GM21528 (cell line): ENCODE results near the gene CBY3.
"Not testable (repeated sequence)": the region's sequence is repeated elsewhere in the genome, so short reads cannot be mapped to it uniquely, and the experiment has no call there.

Experiments
- ATAC-seq: cut with Tn5 transposase; IDR thresholded peaks from one replicate; pipeline ENCODE4 v1.9.1; 2021; ENCODE audit warnings: mild to moderate bottlenecking, moderate library complexity; ENCODE audit not compliant: unreplicated experiment, low FRiP score

Gene CBY3

GRCh38 chr5:179678223-179679013, 2.4 kb downstream of the CBY3 start:
- peak; percentile 91 for ATAC-seq

GRCh38 chr5:179668391-179668790, 12.4 kb downstream of the CBY3 start:
- ATAC-seq = no peak

DNA sequence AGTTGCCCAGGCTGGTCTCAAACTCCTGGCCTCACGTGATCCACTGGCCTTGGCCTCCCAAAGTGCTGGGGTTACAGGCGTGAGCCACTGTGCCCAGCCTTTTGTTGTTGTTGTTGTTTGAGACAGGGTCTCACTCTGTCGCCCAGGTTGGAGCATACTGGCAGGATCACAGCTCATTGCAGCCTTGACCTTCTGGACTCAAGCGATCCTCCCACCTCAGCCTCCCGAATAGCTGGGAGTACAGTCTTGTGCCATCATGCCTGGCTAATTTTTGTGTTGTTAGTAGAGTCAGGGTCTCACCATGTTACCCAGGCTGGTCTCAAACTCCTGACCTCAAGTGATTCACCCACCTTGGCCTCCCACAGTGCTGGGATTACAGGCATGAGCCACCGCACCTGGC, 19.2 kb downstream of the CBY3 start:
- ATAC-seq = not testable (repeated sequence)

DNA sequence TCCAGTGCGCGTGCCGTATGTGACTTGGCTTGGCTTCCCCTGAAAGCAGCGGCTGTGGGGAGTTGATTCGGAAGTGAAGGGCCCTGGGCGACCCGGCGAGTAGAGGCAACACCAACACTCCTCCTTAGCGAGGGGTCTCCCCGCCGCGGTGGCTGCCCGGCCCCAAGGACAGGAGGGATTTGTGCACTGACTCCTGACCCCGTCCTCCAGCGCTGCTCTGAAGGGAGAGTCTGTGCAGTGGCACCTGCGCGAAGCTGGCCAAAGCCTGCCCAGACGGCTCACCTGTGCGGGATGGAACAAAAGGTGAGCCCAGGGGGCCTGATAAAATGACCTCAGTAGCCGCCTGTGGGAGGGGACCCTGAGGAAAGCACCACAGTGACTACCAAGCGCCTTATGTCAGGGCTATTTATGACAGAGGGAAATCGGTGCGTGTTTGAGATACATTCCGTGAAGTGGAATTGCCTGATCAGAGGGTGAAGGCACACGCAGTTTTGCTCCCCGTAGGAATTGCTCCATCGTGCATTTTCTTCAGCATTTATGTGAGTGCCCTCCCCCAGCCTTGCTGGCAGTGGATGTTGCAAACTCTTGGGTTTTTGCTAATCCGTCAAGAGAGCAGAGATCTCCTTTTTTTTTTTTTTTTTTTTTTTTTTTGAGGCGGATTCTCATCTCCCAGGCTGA, 22.5 kb downstream of the CBY3 start:
- peak; percentile 76 for ATAC-seq

DNA sequence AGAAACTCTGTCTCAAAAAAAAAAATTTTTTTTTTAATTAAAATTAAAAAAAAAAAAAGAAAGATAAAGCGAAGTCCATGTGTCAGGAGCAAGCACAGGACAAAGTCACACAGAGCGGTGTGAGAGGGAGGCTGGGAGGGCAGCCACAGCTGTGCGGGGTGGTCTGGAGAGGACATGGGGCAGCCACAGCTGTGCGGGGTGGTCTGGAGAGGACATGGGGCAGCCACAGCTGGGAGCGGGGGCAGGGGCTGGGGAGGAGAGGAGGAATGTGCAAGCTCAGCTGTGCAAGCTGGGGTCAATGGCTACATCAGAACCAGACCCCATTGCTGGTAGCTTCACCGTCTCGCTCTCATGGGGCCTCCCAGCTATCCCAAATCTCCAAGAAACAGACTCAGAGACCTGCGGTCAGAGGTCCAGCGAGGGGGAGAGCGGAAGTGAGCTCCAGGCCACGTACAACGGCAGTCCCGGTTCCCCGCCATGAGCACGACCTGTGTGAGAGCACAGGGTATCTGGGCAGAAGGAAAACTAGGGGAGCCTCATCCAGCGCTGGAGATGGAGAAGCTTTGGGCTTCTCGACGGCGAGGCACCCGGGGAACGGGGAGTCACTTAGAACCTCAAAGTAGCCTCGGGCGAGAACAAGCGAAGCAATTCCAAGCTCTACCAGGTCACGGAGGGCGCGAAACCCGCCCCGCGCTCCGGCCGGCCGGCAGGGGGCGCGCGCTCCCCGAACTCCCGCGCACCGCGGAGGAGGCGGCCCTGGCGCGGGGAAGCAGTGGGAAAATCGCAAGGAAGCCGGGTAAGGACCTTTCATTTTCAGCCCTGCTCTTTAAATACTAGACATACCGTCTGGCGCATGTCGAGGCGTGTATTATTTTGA, 23.3 kb downstream of the CBY3 start:
- peak; percentile 95 for ATAC-seq

DNA sequence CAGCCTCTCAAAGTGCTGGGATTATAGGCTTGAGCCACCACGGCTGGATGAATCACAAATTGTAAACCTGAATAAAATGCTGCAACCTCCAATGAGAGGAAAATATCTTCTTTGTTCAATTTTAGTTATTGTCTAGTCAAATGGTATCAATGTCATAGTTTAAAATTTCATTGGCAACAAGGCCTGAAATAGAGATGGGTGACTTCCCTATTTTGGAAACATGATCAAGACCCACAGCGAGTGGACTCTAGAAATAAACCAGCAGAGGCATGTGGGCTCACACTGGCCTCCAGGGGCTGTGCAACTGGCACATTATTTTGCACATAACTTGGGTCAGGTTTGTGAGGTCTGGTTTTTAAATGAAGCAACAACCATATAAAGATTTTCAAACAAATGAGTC, 27.7 kb downstream of the CBY3 start:
- not testable (repeated sequence) for ATAC-seq

- not testable (repeated sequence) for ATAC-seq
Measured at GRCh38 chr5:179650245-179650644, 30.6 kb downstream of the CBY3 start.

DNA sequence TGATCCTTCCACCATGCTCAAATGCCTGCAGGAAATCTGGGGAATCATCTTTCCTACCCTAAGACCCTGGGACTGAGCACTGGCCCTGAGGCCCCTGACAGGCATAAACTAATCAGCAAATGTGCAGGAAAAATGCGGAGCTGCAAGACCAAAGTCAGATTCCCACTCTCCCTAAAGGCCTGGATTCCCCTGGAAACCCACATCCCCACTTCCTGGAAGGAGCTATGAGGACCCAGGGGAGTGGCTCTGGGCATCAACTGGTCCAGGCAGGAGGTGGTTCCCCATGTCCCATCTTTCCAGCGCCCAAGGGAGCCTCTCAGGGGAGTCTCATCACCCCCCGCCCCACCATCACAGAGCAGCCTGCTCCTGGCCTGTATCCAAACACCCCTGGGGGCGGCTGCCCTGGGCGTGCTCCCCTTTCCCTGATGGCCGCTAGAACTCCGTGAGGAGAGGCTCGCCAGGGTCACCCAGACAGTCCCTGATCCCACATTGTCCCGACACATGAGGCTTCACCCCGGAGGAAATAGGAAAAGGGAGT, 31.6 kb downstream of the CBY3 start:
- ATAC-seq = not testable (repeated sequence)

- ATAC-seq = no peak
Measured at GRCh38 chr5:179648410-179648809, 32.4 kb downstream of the CBY3 start.

DNA sequence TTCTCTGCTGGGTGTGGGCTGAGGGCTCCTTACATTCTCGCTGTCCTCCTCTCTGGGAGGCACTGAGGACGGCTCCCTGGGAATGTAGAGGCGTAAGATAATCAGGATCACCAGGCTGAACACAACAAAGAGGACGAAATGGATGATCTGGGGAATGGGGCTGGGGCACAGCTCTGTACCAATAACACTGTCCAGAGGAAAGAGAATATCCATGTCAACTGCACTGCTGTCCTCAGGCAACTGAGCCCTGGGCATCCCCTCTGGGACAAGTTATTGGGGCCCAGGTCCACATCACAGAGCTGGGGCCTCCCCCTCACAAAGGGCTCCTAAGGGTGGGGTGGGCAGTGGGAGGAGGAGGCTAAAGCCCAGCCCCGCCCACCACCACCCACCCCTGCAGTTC, 36.1 kb downstream of the CBY3 start:
- not testable (repeated sequence) for ATAC-seq

- ATAC-seq = not testable (repeated sequence)
Measured at GRCh38 chr5:179643141-179643920, 37.5 kb downstream of the CBY3 start.

DNA sequence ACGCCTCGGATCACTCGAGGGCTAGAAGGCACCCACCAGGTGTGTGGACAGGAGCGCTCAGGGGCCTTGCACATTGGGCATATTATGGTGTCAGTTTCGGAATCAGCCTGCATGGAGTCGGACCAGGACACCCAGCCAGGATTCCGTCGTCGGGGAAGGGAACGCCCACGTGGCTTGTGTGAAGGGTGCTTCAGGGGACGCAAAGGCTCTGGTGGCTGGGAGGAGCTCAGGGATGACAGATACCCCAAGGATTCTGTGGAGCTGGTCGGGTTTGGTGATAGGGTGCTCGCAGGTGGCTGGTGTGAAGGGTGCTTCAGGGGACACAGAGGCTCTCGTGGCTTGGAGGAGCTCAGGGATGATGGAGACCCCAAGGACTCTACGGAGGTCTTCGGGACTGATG, 38.2 kb downstream of the CBY3 start:
- not testable (repeated sequence) for ATAC-seq

DNA sequence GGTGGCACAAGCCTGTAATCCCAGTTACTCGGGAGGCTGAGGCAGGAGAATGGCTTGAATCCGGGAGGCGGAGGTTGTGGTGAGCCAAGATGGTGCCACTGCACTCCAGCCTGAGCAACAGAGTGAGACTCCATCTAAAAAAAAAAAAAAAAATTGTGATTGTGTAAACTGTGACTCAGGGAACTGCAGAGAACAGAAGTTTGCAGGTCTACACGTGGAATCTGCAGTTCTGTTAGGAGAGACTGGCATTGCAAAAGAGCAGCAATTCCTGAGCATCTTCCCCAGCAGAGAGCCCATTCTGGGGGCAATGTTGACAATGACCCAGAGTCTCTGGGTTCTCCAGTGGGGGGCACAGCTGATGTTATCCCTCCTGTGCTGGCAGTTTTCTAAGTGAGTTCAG, 39.1 kb downstream of the CBY3 start:
- not testable (repeated sequence) for ATAC-seq

- ATAC-seq = not testable (repeated sequence)
Measured at GRCh38 chr5:179639296-179639695, 41.5 kb downstream of the CBY3 start.

DNA sequence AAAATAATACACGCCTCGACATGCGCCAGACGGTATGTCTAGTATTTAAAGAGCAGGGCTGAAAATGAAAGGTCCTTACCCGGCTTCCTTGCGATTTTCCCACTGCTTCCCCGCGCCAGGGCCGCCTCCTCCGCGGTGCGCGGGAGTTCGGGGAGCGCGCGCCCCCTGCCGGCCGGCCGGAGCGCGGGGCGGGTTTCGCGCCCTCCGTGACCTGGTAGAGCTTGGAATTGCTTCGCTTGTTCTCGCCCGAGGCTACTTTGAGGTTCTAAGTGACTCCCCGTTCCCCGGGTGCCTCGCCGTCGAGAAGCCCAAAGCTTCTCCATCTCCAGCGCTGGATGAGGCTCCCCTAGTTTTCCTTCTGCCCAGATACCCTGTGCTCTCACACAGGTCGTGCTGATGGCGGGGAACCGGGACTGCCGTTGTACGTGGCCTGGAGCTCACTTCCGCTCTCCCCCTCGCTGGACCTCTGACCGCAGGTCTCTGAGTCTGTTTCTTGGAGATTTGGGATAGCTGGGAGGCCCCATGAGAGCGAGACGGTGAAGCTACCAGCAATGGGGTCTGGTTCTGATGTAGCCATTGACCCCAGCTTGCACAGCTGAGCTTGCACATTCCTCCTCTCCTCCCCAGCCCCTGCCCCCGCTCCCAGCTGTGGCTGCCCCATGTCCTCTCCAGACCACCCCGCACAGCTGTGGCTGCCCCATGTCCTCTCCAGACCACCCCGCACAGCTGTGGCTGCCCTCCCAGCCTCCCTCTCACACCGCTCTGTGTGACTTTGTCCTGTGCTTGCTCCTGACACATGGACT, 46.3 kb downstream of the CBY3 start:
- peak; percentile 93 for ATAC-seq

DNA sequence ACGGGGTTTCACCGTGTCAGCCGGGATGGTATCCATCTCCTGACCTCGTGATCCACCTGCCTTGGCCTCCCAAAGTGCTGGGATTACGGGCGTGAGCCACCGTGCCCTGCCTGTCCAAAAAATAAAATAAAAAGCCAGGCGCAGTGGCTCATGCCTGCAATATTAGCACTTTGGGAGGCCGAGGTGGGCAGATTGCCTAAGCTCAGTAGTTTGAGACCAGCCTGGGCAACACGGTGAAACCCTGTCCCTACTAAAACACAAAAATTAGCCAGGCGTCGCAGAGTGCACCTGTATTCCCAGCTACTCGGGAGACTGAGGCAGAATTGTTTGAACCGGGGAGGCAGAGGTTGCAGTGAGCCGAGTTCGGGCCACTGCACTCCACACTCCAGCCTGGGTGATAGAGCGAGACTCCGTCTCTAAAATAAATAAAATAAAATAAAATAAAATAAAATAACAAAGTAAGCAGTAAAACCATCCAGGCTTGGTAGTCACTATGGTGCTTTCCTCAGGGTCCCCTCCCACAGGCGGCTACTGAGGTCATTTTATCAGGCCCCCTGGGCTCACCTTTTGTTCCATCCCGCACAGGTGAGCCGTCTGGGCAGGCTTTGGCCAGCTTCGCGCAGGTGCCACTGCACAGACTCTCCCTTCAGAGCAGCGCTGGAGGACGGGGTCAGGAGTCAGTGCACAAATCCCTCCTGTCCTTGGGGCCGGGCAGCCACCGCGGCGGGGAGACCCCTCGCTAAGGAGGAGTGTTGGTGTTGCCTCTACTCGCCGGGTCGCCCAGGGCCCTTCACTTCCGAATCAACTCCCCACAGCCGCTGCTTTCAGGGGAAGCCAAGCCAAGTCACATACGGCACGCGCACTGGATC, 47.1 kb downstream of the CBY3 start:
- peak; percentile 69 for ATAC-seq
